Stimulated activated naive CD4-positive, alpha-beta T cell (primary cell): ENCODE data around the gene SMOC2.

Experiments used
- DNase-seq, 6 experiments: peaks; one replicate each; lab custom pipeline; 2025; lab: John Stamatoyannopoulos, UW

The SMOC2 gene

DNA sequence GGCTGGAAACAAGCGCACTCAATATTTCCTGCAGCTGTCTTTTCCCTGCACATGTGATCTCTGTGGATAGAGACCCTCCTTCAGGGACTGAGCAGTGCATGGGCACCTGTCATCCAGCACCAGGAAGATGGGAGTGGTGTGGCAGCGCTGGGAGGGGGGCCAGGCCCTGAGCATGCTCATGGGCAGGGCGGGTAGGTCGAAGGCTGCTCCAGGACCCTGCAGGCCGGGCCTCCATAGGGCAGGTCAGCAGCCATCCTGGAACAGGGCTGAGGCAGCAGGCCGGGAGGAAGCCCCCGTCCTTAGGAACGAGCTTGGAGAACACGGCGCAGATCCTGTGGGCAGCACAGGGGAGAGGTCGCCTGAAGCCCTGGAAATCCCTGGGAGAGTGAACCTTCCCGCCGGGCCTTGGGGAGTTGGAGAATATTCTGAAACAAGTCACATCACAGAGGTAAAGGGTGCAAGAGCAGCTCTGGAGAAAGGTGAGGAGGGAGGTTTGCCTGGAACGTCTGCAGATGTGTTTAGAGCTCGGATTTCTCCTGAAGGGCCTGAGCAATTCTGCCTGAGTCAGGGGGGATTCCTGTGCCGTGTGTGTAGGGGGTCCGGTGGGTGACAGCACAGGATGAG lies 133.2 kb downstream of the SMOC2 start:
- DNase-seq = no peak

DNA sequence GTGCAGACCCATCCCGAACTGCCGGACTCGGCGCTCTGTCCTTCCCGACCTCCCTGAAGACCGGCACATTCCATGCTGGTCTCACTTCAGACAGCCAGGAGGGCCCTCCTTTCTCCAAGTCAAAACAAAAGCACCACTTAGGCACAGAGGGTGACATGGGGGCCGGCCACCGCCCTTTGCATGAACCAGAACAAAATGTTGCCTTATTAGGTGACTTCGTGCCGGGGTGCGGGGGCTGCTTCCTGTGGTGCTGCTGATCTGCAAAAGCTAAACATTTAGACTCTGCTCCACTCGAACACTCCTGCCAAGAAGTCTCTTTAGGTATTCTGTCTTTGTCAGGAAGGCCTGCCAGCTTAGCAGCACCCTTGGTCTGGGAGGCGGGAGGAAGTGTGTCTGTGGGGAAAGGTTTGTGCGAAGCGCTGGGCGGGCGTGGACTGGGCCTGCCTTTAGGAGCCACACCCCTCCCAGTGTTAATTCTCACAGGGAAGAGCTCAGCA lies 133.8 kb downstream of the SMOC2 start:
- DNase-seq = no peak

DNA sequence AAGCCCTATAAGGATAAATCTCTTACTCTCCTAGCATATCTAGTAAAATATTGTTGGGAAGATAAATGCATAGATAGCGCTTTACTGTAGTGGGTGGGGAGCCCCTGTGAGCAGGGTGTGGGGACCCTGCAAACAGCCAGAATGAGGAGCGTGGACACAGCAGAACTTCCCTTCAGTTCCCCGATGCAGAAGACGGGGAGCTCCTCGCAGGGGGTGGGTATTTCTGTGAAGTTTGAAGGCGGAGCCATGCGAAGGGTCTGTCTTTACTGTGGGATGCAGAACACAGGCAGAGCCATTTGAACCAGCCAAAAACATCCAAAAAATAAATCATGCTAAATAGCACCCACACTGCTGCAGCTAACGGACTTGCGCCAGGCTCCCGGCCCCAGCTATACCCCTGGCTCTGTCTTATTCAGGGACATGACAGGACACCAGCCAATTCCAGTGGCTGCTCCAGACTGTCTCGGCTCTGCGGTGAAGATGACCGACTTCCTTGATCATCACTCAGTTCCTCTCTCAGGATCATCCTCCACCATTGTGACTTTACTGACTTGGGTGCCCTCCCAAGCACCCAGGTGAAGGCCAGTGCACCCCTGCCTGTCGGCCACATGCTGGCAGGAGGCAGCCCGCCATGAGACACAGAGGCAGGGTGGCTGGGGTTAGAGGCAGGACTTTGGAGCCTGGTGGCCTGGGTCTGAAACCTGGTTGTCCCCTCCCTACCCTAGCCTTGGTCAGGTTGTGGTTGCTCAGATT lies 134.5 kb downstream of the SMOC2 start:
- no peak for DNase-seq

DNA sequence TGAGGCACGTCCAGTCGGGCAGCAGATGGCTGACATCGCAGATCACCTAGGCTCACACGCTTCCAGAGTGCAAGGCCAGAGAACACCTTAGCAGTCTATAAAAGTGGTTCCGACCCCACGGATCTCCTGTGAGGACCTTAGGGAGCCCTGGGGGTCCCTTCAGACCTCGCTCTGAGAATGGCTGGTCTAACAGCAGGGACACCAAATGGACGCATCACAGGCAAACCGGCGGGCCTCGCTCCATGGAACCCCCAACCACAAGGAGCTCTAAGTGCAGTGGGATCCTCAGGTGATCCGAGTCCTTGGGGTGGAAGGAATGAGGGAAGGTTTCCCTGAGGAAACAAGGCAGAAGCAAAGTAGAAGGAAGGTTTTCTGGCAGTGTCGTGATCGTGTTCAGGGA lies 135.4 kb downstream of the SMOC2 start:
- no peak for DNase-seq

DNA sequence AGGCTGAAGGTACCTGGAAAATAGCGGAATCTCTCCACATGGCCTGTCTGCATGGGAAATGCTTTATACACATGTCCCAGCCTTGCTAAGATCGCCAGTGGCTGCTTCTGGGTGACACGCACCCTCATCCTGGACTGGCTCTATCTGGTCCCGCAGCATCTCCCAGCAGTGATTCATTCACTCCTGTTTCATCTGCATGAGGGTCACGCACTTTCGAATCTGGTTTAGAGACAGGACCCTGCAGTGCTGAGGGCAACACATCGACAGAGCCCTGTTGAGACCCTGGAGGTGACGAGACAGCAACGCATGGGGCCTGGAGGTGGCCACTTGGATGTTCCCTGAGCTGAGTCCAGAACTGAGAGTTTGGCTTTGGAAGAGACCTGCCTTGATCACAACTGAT lies 136.5 kb downstream of the SMOC2 start:
- DNase-seq = no peak

DNA sequence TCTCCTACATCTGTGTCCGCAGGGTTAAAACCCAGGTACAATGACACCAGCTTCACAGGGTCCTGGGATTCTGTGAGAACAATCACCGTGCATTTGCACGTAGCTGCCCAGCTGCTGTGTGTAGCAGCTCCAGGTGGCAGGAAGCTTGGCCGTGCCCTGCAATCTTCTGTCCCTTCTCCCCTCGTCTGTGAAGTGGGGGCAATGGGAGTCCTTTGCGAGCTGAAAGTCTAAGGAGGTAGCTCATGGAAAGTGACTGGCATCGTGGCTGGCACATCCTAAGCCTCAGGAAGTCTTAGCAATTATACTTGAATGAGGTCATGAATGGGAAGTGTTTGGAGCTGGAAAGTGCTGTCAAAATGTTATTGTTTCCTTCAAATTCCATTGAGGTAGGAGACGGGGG lies 137.1 kb downstream of the SMOC2 start:
- no peak for DNase-seq

DNA sequence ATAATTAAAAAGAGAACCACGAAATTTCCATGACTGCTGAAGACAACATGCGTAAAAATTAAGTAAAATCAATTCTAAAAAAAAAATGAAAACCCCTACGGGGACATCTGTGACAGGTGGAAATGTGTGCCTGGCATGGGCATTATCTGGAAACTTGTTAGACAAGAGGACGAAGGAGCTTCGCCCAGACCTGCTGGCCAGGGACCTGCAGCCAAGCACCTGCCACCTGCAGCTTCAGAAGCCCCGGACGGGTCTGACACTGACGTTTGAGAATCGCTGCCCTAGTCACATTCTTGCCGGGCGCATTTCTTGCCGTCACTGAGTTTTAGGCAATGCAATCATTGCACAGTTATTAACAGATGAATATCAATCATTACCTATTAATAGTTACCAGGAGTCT lies 140.3 kb downstream of the SMOC2 start:
- DNase-seq = no peak

DNA sequence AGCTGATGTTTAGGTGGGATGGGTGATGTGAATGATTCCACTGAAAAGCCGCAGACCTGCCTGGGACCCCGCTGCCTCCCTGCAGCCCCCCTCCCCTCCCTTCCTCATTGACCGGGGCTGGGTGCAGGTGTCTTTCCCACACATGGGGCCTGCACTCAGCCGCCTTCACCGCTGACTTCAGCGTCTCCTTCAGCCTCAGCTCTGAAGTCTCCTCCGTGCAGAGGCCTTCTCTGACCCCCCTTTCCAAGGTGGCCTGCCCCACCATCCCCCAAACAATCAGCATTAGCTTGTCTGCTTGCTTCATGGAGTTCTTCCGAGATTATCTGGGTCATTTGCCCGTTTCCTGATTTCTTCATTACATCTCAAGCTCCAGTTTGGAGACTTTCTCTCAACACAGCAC lies 140.7 kb downstream of the SMOC2 start:
- no peak for DNase-seq

DNA sequence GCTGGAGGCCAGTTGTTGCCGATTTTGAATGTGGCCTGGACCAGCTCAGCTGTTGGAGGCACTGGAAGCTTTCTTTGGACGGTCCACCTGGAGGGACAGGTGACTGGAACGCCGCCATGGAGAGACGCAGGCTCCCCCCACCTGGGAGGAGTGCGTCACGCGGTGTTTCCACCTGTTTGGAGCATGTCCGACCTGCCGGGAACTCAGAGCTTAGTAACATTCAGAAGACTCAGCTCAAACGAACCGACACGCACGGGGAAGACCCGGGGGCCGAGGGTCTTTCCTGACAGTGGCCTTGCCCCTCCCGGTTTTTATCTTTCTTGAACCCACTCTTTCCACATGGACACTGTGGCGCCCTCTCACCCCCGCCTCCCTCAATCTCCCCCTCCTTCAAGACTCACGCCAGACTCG lies 141.6 kb downstream of the SMOC2 start:
- no peak for DNase-seq

DNA sequence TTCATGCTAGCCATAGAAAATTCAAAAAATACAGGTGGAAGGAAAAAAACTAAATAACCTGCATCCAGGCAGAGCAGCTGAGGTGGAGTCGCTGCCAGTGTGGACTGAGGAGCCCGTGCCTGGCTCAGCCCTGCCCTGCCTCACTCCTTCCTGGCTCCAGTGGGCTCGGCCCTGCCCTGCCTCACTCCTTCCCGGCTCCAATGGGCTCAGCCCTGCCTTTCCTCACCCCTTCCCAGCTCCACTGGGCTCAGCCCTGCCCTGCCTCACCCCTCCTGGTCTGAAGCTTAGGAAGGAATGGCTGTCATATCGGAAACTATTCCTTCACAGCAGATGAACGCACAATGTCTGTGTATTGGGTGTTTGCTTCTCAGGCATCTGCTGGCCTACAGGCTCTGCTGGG lies 142.1 kb downstream of the SMOC2 start:
- DNase-seq = no peak

DNA sequence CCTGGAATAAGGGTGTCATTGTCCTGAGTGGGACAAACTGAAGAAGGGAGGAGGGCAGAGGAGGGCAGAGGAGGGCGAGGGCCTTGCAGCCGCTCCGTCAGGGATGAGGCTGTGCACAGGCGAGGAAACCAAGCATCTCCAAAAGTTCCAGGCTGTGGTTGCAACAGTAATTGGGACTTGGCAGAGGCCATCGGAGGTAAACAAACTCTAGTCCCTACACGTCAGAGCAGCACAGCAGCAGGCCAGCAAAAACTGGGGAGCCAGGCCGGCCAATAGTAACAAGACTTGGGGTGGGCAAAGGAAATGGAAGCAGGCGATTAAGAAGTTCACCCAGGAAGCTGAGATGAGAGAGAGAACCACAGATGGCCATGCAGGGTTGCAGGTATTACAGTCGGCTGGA lies 142.8 kb downstream of the SMOC2 start:
- DNase-seq = no peak

DNA sequence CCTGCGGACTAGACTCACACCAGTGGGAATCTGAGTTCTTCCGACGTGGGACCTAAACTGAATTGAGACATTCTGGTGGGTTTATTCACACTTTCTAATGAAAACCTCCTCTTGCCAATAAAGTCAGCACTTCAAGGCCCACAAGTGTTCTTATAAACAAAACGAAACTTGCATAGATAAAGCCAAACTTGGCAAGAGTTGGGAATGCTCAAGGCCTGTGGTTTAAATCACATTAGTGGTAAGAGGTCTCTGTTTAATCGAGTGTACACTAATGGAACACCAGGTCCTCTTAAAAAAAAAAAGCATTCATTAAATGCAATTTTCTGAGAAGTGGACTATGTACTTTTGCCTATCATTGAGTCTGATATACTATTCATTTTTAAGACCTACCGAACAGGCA lies 143.3 kb downstream of the SMOC2 start:
- no peak for DNase-seq

DNA sequence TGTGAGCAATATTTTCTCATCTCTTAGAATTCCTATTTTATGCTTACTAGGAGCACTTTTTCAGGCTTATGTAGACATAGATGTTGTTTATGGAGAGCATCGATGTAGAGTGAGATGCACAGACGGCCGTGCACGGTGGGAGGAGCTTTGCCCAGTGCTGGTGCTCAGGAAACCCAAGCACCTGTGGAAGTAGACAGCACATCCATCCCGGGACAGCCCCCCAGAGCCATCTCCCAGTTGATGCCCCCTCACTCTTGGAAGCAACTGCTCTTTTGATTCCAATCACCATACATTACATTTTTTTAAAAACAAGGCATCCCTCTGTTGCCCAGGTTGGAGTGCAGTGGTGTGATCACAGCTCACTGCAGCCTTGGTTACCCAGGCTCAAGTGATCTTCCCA lies 143.7 kb downstream of the SMOC2 start:
- no peak for DNase-seq

DNA sequence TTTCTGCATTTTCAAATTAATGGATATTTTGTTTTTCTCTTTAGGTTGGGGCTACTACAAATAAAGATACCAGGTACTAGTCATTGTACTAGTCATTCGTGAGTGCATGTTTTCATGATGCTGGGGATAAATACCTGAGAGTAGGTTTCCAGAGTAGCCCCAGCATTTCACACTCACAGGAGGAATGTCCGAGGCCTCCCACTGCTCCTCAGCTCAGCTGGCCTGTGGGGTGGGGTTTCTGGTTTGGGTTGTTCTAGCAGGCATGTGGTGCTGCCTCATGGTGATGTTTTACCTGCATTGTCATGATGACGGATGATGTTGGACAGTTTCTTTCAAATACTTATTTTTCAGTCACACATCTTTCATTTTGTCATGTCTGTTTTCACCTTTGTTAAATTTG lies 144.5 kb downstream of the SMOC2 start:
- no peak for DNase-seq

DNA sequence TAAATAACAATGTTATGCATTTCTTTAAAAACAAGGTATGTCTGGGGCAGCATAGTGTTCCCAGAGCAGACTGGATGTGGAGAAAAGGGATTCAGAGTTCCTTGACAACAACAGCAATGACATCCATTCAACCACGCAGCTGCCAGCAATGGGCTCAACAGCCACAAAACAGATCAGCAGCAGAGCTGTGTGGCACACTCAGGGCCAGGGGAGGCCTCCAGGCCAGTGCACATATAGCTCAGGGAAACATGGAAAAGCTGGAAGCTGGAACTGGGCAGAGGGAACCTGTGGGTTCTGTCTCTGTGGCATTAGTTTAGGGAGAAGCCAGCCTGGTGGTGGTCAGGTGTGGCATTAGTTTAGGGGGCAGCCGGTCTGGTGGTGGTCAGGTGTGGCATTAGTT lies 148.3 kb downstream of the SMOC2 start:
- DNase-seq = no peak

DNA sequence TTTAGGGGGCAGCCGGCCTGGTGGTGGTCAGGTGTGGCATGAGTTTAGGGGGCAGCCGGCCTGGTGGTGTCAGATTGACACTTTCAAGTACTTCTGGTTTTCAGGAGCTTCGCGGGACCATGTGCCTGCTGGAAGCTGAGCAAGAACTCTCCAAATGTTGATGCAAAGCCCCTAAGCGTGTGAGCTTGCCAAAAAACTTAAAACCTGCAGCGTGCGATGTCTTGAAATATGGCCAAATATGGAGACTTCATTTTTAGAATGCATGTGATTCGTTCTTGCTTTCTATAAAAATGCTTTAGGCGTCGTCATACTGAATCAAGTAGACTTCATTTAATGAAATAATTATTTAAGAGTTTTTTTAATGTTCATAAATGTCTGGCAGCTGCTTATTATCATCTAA lies 149.4 kb downstream of the SMOC2 start:
- DNase-seq = no peak

DNA sequence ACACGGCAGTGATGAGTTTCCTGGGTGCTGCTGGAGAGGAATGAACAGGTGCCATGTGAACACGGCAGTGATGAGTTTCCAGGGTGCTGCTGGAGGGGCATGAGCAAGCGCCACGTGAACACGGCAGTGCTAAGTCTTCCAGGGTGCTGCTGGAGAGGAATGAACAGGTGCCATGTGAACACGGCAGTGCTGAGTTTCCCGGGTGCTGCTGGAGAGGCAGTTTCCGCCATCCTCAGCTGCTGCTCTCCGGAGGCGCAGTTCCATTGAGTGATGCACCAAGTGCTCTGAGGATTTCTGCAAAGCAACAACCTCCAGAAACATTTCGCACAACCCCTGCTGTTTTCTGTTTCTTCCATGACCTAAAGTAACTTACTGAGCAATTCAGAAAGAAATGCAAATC lies 155.4 kb downstream of the SMOC2 start:
- no peak for DNase-seq

DNA sequence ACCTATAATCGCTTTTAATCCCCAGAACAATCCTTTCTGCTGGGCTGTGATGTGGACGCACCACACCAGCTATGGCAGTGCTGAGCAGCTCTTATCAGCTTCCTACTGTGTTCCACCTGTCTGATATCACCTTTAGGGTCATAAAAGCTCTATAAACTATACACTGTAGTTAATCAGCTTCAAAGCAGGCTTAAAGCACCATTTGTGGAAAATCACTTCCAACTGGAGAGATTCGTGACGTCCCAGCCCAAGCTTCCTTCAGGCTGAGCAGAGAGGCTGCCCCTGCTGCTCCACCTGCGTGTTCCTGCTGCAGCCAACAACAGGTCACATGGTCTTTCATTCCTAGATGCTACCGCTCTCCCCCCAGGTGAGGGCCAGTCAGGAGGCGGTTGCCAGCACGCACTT lies 156.5 kb downstream of the SMOC2 start:
- DNase-seq = no peak

DNA sequence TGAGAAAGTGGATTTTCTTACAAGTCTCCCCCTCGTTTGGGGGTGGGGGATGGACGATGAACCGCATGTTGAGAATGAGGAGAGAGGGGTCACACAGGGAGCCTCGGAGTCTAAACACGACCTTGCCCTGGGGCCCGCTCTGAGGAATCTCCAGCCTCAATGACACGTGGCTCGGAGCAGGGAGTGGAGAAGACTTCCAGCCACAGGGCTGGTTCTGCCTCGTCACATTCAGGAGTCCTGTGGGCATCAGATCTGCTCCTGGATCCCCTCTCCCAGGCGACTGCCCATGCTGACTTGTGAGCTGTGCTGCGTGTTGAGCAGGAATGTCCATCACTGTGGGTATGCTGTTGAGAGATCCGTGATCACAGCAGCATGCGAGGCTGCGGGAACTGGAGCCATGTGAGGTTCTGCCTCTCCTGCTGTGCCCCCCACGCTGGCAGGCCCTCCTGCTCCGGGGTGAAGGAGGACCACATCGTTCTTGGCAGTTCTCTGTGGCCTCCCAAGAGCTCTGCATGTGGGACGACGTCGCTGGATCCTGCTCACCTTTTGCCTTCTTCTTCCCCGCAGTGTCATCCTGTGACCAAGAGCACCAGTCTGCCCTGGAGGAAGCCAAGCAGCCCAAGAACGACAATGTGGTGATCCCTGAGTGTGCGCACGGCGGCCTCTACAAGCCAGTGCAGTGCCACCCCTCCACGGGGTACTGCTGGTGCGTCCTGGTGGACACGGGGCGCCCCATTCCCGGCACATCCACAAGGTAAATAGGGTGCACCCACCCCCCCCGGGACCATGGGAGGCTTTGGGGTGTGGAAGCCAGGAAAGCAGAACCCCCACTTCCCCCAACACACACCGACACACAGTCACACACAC lies 157.5 kb downstream of the SMOC2 start:
- no peak for DNase-seq

DNA sequence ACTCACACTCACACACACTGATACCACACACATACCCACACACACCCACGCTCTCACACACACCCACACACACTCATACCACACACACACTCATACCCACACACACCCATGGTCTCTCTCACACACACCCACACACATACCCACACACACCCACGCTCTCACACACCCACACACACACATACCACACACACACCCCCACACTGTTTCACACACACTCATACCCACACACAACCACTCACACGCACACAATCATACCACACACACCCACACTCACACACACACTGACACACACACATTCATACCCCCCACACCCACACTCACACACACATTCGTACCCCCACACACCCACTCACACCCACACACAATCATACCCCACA lies 158.1 kb downstream of the SMOC2 start:
- DNase-seq = no peak

DNA sequence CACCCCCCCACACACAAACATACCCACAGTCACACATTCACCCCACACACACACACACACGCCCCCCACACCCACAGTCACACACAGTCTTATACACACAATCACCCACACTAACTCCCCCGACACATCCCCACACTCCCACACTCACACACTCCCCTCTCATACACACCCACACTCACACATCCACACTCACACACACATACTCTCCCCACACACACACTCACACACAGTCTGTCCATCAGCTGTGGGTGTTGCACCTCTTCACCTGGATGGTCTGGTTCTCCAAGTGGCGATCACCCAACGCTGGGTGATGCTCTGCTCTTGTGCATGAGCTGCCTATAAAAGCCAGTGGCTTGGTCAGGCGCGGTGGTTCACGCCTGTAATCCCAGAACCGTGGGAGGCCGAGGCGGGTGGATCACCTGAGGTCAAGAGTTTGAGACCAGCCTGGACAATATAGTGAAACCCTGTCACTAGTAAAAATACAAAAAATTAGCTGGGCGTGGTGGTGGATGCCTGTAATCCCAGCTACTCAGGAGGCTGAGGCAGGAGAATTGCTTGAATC lies 158.9 kb downstream of the SMOC2 start:
- no peak for DNase-seq

DNA sequence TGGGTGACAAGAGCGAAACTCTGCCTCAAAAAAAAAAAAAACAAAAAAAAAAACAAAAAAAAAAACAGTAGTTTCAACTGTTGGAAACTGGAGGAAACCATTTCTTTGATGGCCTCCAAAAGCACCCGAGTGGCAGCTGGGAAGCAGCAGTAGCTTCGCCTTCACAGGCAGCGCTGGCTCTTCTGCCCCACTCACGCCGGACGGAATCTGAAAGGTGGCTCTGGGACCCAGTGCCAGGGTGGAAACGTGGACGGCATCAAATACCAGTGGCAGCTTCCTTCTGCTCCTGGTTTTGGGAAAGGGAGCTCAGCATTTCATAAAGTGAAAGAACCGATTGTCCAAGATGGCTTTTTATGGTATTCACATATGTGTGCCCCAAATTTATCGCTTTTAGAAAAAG lies 159.4 kb downstream of the SMOC2 start:
- DNase-seq = no peak

DNA sequence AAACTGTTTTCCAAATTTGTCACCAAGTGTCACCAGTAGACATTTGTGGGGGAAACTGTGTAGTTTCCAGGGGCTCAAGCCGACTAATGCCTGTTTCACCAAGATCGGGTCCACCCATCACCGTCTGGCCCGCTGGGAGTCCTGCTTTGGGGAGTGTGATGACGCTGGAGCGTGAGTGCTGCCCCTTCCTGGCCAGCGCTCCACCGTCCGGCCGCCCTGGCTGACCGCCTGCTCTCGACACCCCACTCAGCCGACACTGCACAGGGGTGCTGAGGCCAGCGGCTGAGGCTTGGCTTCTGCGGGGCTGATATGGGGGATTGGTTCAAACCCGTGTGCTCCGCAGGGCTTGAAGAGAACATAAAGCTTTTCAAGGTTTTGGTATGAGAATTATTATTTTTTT lies 160.1 kb downstream of the SMOC2 start:
- no peak for DNase-seq
